ENCODE measurements around the gene SLC6A19. TPM values are rescaled to one million over a fixed set of nuclear protein-coding genes. Genes with fewer than 3 reads are reported as not detected.

Gene SLC6A19
- total RNA-seq, 1 experiment from 2014 or later: not detected

DNA sequence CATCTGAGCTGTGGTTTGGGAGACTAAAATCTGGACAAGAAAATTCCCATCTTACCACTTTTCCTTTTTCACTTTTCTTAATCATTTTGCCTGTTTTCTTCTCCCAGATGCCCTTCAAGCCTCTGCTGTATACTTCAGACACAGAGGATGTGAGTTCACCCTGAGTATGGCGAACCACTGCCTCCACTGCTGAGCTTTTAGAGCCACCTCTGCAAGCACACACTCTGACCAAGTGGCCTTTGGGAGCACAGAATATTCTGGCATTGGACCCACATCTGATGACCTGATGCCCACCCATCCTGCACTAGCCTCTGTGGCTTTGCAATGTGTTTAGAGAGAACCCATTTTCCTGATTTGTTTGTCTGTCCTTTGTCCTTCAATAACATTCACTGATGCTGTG, 61.0 kb downstream of the SLC6A19 start:
- H3K27me3 ChIP-seq (replicated peaks; ENCODE audit: insufficient read depth, low read depth, low read length, poor library complexity): no peaks in the 10 kb centered on the region
- no peak overlapping the region for H3K27ac ChIP-seq (ENCODE audit: low read depth, low read length, poor library complexity, severe bottlenecking)
- no peaks in the 10 kb centered on the region for H3K4me1 ChIP-seq (ENCODE audit: insufficient read depth, low read length, poor library complexity, severe bottlenecking)
- H3K9me3 ChIP-seq (ENCODE audit: low read depth, low read length, poor library complexity, severe bottlenecking): peaks cover 8% of the 10 kb centered on the region
- H3K4me3 ChIP-seq (ENCODE audit: low read depth, low read length, poor library complexity, severe bottlenecking): no peak overlapping the region
- no peaks in the 10 kb centered on the region for H3K36me3 ChIP-seq (ENCODE audit: insufficient read depth, low read length, poor library complexity, severe bottlenecking)
- ChIA-PET CTCF (no interaction called here), POLR2A (ENCODE audit: low non-redundant PET) (no interaction called here)
- BruUV-seq (replicated peaks): no TSS peak
- intact Hi-C loops (cut with micrococcal nuclease; ENCODE audit: unreplicated experiment): no loop called here
- TF ChIP-seq, protein P1, sequence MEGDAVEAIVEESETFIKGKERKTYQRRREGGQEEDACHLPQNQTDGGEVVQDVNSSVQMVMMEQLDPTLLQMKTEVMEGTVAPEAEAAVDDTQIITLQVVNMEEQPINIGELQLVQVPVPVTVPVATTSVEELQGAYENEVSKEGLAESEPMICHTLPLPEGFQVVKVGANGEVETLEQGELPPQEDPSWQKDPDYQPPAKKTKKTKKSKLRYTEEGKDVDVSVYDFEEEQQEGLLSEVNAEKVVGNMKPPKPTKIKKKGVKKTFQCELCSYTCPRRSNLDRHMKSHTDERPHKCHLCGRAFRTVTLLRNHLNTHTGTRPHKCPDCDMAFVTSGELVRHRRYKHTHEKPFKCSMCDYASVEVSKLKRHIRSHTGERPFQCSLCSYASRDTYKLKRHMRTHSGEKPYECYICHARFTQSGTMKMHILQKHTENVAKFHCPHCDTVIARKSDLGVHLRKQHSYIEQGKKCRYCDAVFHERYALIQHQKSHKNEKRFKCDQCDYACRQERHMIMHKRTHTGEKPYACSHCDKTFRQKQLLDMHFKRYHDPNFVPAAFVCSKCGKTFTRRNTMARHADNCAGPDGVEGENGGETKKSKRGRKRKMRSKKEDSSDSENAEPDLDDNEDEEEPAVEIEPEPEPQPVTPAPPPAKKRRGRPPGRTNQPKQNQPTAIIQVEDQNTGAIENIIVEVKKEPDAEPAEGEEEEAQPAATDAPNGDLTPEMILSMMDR (conservative IDR thresholded peaks at IDR 0.05; ENCODE audit: low read depth, low read length): no peak
- TF ChIP-seq EZH2 (IDR thresholded peaks at IDR 0.05; ENCODE audit: borderline replicate concordance, low read depth, low read length, poor library complexity, severe bottlenecking): no peak
- DNase-seq (ENCODE audit: low spot score): no peak

DNA sequence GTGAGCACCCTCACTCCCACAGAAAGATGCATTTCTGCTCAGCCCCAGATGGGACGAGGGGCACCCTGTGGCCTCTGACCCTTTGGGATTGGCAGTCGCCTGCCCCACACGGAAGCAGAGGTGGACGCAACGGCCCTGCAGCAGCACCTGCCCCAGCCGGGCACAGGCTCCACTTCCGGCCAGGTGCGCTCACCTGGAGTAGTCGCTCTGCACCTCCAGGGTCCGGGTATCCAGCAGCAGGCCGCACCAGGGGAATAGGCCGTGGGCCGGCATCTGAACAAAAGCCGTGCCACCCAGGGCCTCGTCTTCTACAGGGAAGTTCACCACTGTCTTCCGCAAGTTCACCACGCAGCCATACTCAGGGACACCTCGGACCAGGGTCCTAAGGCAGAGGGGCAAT, 62.8 kb downstream of the SLC6A19 start:
- Histone ChIP-seq H3K9me3 (ENCODE audit: low read depth, low read length, poor library complexity, severe bottlenecking) (peaks cover 8% of the 10 kb centered on the region), H3K4me1 (ENCODE audit: insufficient read depth, low read length, poor library complexity, severe bottlenecking) (no peaks in the 10 kb centered on the region), H3K36me3 (ENCODE audit: insufficient read depth, low read length, poor library complexity, severe bottlenecking) (no peaks in the 10 kb centered on the region), H3K27me3 (replicated peaks; ENCODE audit: insufficient read depth, low read depth, low read length, poor library complexity) (no peaks in the 10 kb centered on the region), H3K4me3 (ENCODE audit: low read depth, low read length, poor library complexity, severe bottlenecking) (no peak overlapping the region), H3K27ac (ENCODE audit: low read depth, low read length, poor library complexity, severe bottlenecking) (no peak overlapping the region)
- intact Hi-C loops (cut with micrococcal nuclease; ENCODE audit: unreplicated experiment): no loop called here
- DNase-seq (ENCODE audit: low spot score): no peak
- CTCF ChIA-PET: no interaction called here
- TF ChIP-seq EZH2 (IDR thresholded peaks at IDR 0.05; ENCODE audit: borderline replicate concordance, low read depth, low read length, poor library complexity, severe bottlenecking): no peak
- TF ChIP-seq, protein P1 (conservative IDR thresholded peaks at IDR 0.05; ENCODE audit: low read depth, low read length): no peak
- POLR2A ChIA-PET (ENCODE audit: low non-redundant PET): no interaction called here
- BruUV-seq (replicated peaks): no TSS peak

GRCh38 chr5:1265026-1265425, 63.6 kb downstream of the SLC6A19 start:
- Histone ChIP-seq H3K27me3 (replicated peaks; ENCODE audit: insufficient read depth, low read depth, low read length, poor library complexity) (no peaks in the 10 kb centered on the region), H3K9me3 (ENCODE audit: low read depth, low read length, poor library complexity, severe bottlenecking) (peaks cover 8% of the 10 kb centered on the region), H3K4me1 (ENCODE audit: insufficient read depth, low read length, poor library complexity, severe bottlenecking) (no peaks in the 10 kb centered on the region), H3K36me3 (ENCODE audit: insufficient read depth, low read length, poor library complexity, severe bottlenecking) (no peaks in the 10 kb centered on the region), H3K4me3 (ENCODE audit: low read depth, low read length, poor library complexity, severe bottlenecking) (no peak overlapping the region), H3K27ac (ENCODE audit: low read depth, low read length, poor library complexity, severe bottlenecking) (no peak overlapping the region)
- intact Hi-C loops (cut with micrococcal nuclease; ENCODE audit: unreplicated experiment): no loop called here
- ChIA-PET CTCF (no interaction called here), POLR2A (ENCODE audit: low non-redundant PET) (no interaction called here)
- no peak for TF ChIP-seq EZH2 (IDR thresholded peaks at IDR 0.05; ENCODE audit: borderline replicate concordance, low read depth, low read length, poor library complexity, severe bottlenecking)
- TF ChIP-seq, protein P1 (conservative IDR thresholded peaks at IDR 0.05; ENCODE audit: low read depth, low read length): no peak
- no TSS peak for BruUV-seq (replicated peaks)
- no peak for DNase-seq (ENCODE audit: low spot score)

Measured in A673 (cell line).